GM12878 (cell line): ENCODE data around the gene EPB41. TPM values are rescaled to one million over a fixed set of nuclear protein-coding genes. Genes with fewer than 3 reads are reported as not detected.
A peak's percentile ranks its signal among the peaks of the same experiment; 100 is the strongest.

Experiments used
- CBFB ChIP-seq: IDR thresholded peaks from 2 replicates; pipeline ENCODE4 v1.6.1; 2016; ENCODE audit warnings: antibody characterized with exemption, low read depth
- CEBPB ChIP-seq, 2 experiments: fragments of 150-350 bp in 1 of 2; IDR thresholded peaks; 2 replicates each; pipeline ENCODE4 v1.6.1; 2012 to 2014; ENCODE audit warnings: low read depth in 2 of 2, low read length in 2 of 2, borderline replicate concordance in 1 of 2, inconsistent platforms in 1 of 2
- CHD4 ChIP-seq: fragments of 200-600 bp; sonication (generic); IDR thresholded peaks from 2 replicates; pipeline ENCODE4 v1.6.1; 2016; ENCODE audit warnings: mild to moderate bottlenecking
- EED ChIP-seq: sonication (generic); IDR thresholded peaks from 2 replicates; pipeline ENCODE4 v1.6.1; 2016; ENCODE audit warnings: antibody characterized with exemption, low read depth
- EP300 ChIP-seq, 2 experiments: fragments of 150-350 bp in 1 of 2; IDR thresholded peaks; 2 replicates each; pipeline ENCODE4 v1.6.1; 2011 to 2012; ENCODE audit warnings: low read depth in 2 of 2, low read length in 2 of 2, borderline replicate concordance in 1 of 2, improper control_type of control experiment in 1 of 2, inconsistent platforms in 1 of 2; ENCODE audit not compliant: control insufficient read depth in 1 of 2
- GABPA ChIP-seq: IDR thresholded peaks from 2 replicates; pipeline ENCODE4 v1.6.1; 2014; ENCODE audit warnings: antibody characterized with exemption, low read depth, mild to moderate bottlenecking, inconsistent platforms
- GATAD2B ChIP-seq: fragments of 450-650 bp; conservative IDR thresholded peaks from 2 replicates; pipeline ENCODE4 v1.6.1; 2017; ENCODE audit warnings: low read depth, mild to moderate bottlenecking, moderate library complexity
- IRF5 ChIP-seq: fragments of 450-650 bp; IDR thresholded peaks from 2 replicates; pipeline ENCODE4 v1.6.1; 2017; ENCODE audit warnings: borderline replicate concordance
- JUNB ChIP-seq: IDR thresholded peaks from 2 replicates; pipeline ENCODE4 v1.6.1; 2016; ENCODE audit warnings: antibody characterized with exemption, mild to moderate bottlenecking
- MAX ChIP-seq: IDR thresholded peaks from 2 replicates; pipeline ENCODE4 v1.6.1; 2012; ENCODE audit warnings: low read depth, low read length, improper control_type of control experiment
- MEF2B ChIP-seq: fragments of 450-650 bp; IDR thresholded peaks from 2 replicates; pipeline ENCODE4 v1.6.1; 2018; ENCODE audit warnings: mild to moderate bottlenecking, moderate library complexity; ENCODE audit not compliant: partially characterized antibody, poor library complexity, severe bottlenecking
- MTA3 ChIP-seq: IDR thresholded peaks from 2 replicates; pipeline ENCODE4 v1.6.1; 2012; ENCODE audit warnings: low read length, inconsistent platforms, borderline replicate concordance
- MYB ChIP-seq: fragments of 150-350 bp; IDR thresholded peaks from 2 replicates; pipeline ENCODE4 v1.6.1; 2014; ENCODE audit warnings: mild to moderate bottlenecking, low read depth, low read length, borderline replicate concordance
- NFXL1 ChIP-seq: fragments of 450-650 bp; IDR thresholded peaks from 2 replicates; pipeline ENCODE4 v1.6.1; 2017; ENCODE audit warnings: antibody characterized with exemption, mild to moderate bottlenecking, borderline replicate concordance
- PAX5 ChIP-seq: IDR thresholded peaks from 2 replicates; pipeline ENCODE4 v1.6.1; 2011; ENCODE audit warnings: low read depth, low read length, borderline replicate concordance
- PKNOX1 ChIP-seq: fragments of 450-650 bp; IDR thresholded peaks from 2 replicates; pipeline ENCODE4 v1.6.1; 2016; ENCODE audit warnings: mild to moderate bottlenecking
- POLR2AphosphoS5 ChIP-seq: IDR thresholded peaks from 2 replicates; pipeline ENCODE4 v1.6.1; 2011; ENCODE audit warnings: mild to moderate bottlenecking, low read length, inconsistent platforms
- RAD21 ChIP-seq: IDR thresholded peaks from 2 replicates; pipeline ENCODE4 v1.6.1; 2011; ENCODE audit warnings: mild to moderate bottlenecking, low read depth, low read length, moderate library complexity; ENCODE audit not compliant: insufficient read depth
- REST ChIP-seq: IDR thresholded peaks from 2 replicates; pipeline ENCODE4 v1.6.1; 2012; ENCODE audit warnings: mild to moderate bottlenecking, low read depth, low read length
- SPI1 ChIP-seq: IDR thresholded peaks from 2 replicates; pipeline ENCODE4 v1.6.1; 2011; ENCODE audit warnings: low read depth, mild to moderate bottlenecking, low read length, moderate library complexity, borderline replicate concordance; ENCODE audit not compliant: insufficient read depth
- SREBF2 ChIP-seq: IDR thresholded peaks from 2 replicates; pipeline ENCODE4 v1.6.1; 2012; ENCODE audit warnings: mild to moderate bottlenecking, low read length
- ZBED1 ChIP-seq: IDR thresholded peaks from 2 replicates; pipeline ENCODE4 v1.6.1; 2016; ENCODE audit warnings: borderline replicate concordance
- ZBTB33 ChIP-seq: fragments of 450-650 bp; IDR thresholded peaks from 2 replicates; pipeline ENCODE4 v1.6.1; 2017; ENCODE audit warnings: mild to moderate bottlenecking
- polyA plus RNA-seq, 11 experiments: library from polyadenylated mRNA; depleted of rRNA in 4 of 11; unstranded in 6 of 11; stranded (reverse) in 5 of 11; fragments of >200 nt; fragmentation: Nextera tagmentation in 4 of 11; fragmentation: Illumina TruSeq in 1 of 11; extraction: Ambion mirVana in 4 of 11; extraction: Trizol in 1 of 11; gene quantifications; 1 replicate in 1 of 11; 2 replicates in 10 of 11; pipeline versions ENCODE4 v1.2.1 to v1.2.3, GENCODE V29; 2011 to 2016; ENCODE audit warnings: inconsistent platforms in 2 of 11, missing spikeins in 2 of 11, low read depth in 1 of 11
- total RNA-seq, 4 experiments: library from RNA; depleted of rRNA in 3 of 4; stranded (reverse); fragments of >200 nt in 3 of 4; fragmentation: Illumina TruSeq in 1 of 4; extraction: Trizol in 1 of 4; gene quantifications; 2 replicates each; pipeline versions ENCODE4 v1.2.1 to v1.2.3, GENCODE V29; 2013 to 2021

Gene EPB41
- total and polyA plus RNA-seq, 10 of the 15 experiments (the other 5 are each of a cell fraction or from before 2014, with no cell fraction given): 1.1 to 77.6 (median 58.8) TPM

GRCh38 chr1:28886731-28887418, 27.5 kb upstream of the EPB41 start (continued):
- TF ChIP-seq SPI1: no peak
- no peak for TF ChIP-seq REST
- TF ChIP-seq GATAD2B: peak; percentile 58; the same call in 1 of the 2 replicates
- TF ChIP-seq IRF5: no peak
- TF ChIP-seq NFXL1: no peak
- TF ChIP-seq EP300 (IDR thresholded peaks at IDR 0.05; ENCODE audit: borderline replicate concordance in 1 of 2, control insufficient read depth in 1 of 2, low read depth in 2 of 2, low read length in 2 of 2): no peak
- TF ChIP-seq GABPA: no peak
- TF ChIP-seq MEF2B: peak; percentile 12
- no peak for TF ChIP-seq CBFB
- TF ChIP-seq EED: no peak
- no peak for TF ChIP-seq SREBF2
- TF ChIP-seq MAX: 0 out of 2 replicates have a peak, but pooled peaks have one; percentile 25
- no peak for TF ChIP-seq ZBED1
- TF ChIP-seq POLR2AphosphoS5: peak; percentile 43; the same call in 1 of the 2 replicates
- no peak for TF ChIP-seq RAD21
- TF ChIP-seq MTA3: no peak
- no peak for TF ChIP-seq ZBTB33
- no peak for TF ChIP-seq JUNB
- TF ChIP-seq MYB: no peak
- no peak for TF ChIP-seq CHD4
- 0 out of 4 replicates have a peak, but pooled peaks of 1 of the 2 experiments have one; percentile 29 for TF ChIP-seq CEBPB (IDR thresholded peaks at IDR 0.05; ENCODE audit: borderline replicate concordance in 1 of 2, low read depth in 2 of 2, low read length in 2 of 2)
- no peak for TF ChIP-seq PAX5
- peak; percentile 98 for TF ChIP-seq PKNOX1
